ENCODE results near the gene ITGA2.
"Not testable (repeated sequence)": the region's sequence is repeated elsewhere in the genome, so short reads cannot be mapped to it uniquely, and the experiment has no call there.

Gene ITGA2

GRCh38 chr5:52989025-52989780 lies at the start of gene ITGA2:
Gene ITGA2 (plus strand): TSS chr5:52989352. CDS start chr5:52989469, 117 bp downstream.
- DNase-seq, result no peak

GRCh38 chr5:52943285-52943684 lies 45.9 kb upstream of the ITGA2 start:
- no peak for DNase-seq

- no peak for DNase-seq
These were observed 45.3 kb upstream of the ITGA2 start for GRCh38 chr5:52943808-52944207.

- DNase-seq, result no peak
These were observed 44.1 kb upstream of the ITGA2 start for GRCh38 chr5:52945040-52945439.

- DNase-seq, result no peak
These were observed 41.9 kb upstream of the ITGA2 start for GRCh38 chr5:52947208-52947607.

GRCh38 chr5:52947851-52948250 lies 41.3 kb upstream of the ITGA2 start:
- DNase-seq, result no peak

GRCh38 chr5:52948418-52949076 lies 40.6 kb upstream of the ITGA2 start:
- DNase-seq, result peak; percentile 32

GRCh38 chr5:52950686-52951085 lies 38.5 kb upstream of the ITGA2 start:
- no peak for DNase-seq

GRCh38 chr5:52952483-52952882 lies 36.7 kb upstream of the ITGA2 start:
- no peak for DNase-seq

- no peak for DNase-seq
These were observed 33.1 kb upstream of the ITGA2 start for GRCh38 chr5:52956014-52956413.

- no peak for DNase-seq
These were observed 32.0 kb upstream of the ITGA2 start for GRCh38 chr5:52956915-52957747.

GRCh38 chr5:52961274-52961681 lies 27.9 kb upstream of the ITGA2 start:
- no peak for DNase-seq

GRCh38 chr5:52963636-52964035 lies 25.5 kb upstream of the ITGA2 start:
- no peak for DNase-seq

- no peak for DNase-seq
These were observed 25.0 kb upstream of the ITGA2 start for GRCh38 chr5:52964138-52964537.

- DNase-seq, result not testable (repeated sequence)
These were observed 13.0 kb upstream of the ITGA2 start for GRCh38 chr5:52976157-52976556.

- no peak for DNase-seq
These were observed 11.8 kb upstream of the ITGA2 start for GRCh38 chr5:52977264-52977897.

GRCh38 chr5:52981507-52981906 lies 7.6 kb upstream of the ITGA2 start:
- DNase-seq, result no peak

GRCh38 chr5:52983731-52984636 lies 5.2 kb upstream of the ITGA2 start:
- no peak for DNase-seq

- no peak for DNase-seq
These were observed 3.8 kb upstream of the ITGA2 start for GRCh38 chr5:52985306-52985705.

- DNase-seq, result no peak
These were observed 1.3 kb upstream of the ITGA2 start for GRCh38 chr5:52987711-52988331.

- DNase-seq, result no peak
These were observed 672 bp upstream of the ITGA2 start for GRCh38 chr5:52988335-52989024.

Measured in NCI-H1092 treated with DMSO at 0.1 percent for 48 hours (cell line).